OCI-LY3 (cell line): ENCODE measurements around the gene AP2A2.

ENCODE experiments used
- H2AFZ ChIP-seq: fragments of 200-600, 300-600 bp; shearing (Covaris generic); 2 replicates; pipeline ENCODE4 v1.6.0; 2014; ENCODE audit warnings: antibody characterized with exemption, low read depth, low read length
- H3K27ac ChIP-seq: fragments of 200-600, 300-600 bp; sonication (generic); 2 replicates; pipeline ENCODE4 v1.5.1; 2014; ENCODE audit warnings: mild to moderate bottlenecking, low read length, moderate library complexity, mixed read lengths
- H3K27me3 ChIP-seq: fragments of 200-600, 300-600 bp; sonication (generic); 2 replicates; pipeline ENCODE4 v1.6.1; 2014; ENCODE audit warnings: low read depth, low read length, mixed read lengths
- H3K36me3 ChIP-seq: fragments of 200-600, 300-600 bp; sonication (generic); replicated peaks from 2 replicates; pipeline ENCODE3; 2014; ENCODE audit warnings: low read depth, low read length, mixed read lengths
- H3K4me1 ChIP-seq: fragments of 300-600, 200-600 bp; sonication (generic); 2 replicates; pipeline ENCODE4 v1.6.1; 2014; ENCODE audit warnings: low read length, mixed read lengths
- H3K4me2 ChIP-seq: fragments of 200-600, 300-600 bp; sonication (generic); 2 replicates; pipeline ENCODE4 v1.6.1; 2014; ENCODE audit warnings: low read length, mixed read lengths
- H3K4me3 ChIP-seq: fragments of 300-600, 200-600 bp; sonication (generic); 2 replicates; pipeline ENCODE4 v1.5.1; 2014; ENCODE audit warnings: antibody characterized with exemption, mild to moderate bottlenecking, low read length, moderate library complexity
- H3K79me2 ChIP-seq: fragments of 300-600, 200-600 bp; shearing (Covaris generic); 2 replicates; pipeline ENCODE4 v1.6.1; 2014; ENCODE audit warnings: mild to moderate bottlenecking, low read length, mixed read lengths
- H3K9ac ChIP-seq: fragments of 300-600, 200-600 bp; shearing (Covaris generic); 2 replicates; pipeline ENCODE4 v1.6.0; 2014; ENCODE audit warnings: mild to moderate bottlenecking, low read length, moderate library complexity
- H3K9me3 ChIP-seq: fragments of 200-600, 300-600 bp; shearing (Covaris generic); 2 replicates; pipeline ENCODE4 v1.6.1; 2014; ENCODE audit warnings: low read length, mixed read lengths; ENCODE audit not compliant: insufficient read depth
- H4K20me1 ChIP-seq: fragments of 200-600, 300-600 bp; sonication (generic); 2 replicates; pipeline ENCODE4 v1.6.1; 2016; ENCODE audit warnings: low read length, mixed read lengths; ENCODE audit not compliant: insufficient read depth
- CTCF ChIP-seq: fragments of 200-600, 300-600 bp; sonication (generic); IDR thresholded peaks from 2 replicates; pipeline ENCODE4 v1.5.1; 2014; ENCODE audit warnings: antibody characterized with exemption, low read length, low read depth
- EZH2phosphoT487 ChIP-seq: fragments of 200-600 bp; shearing (Covaris generic); IDR thresholded peaks from 2 replicates; pipeline ENCODE4 v1.6.1; 2018; ENCODE audit warnings: antibody characterized with exemption, mixed run types, low read depth

The AP2A2 gene

GRCh38 chr11:962688-963087 lies 37.0 kb downstream of the AP2A2 start:
- Histone ChIP-seq H3K36me3 (peaks cover 4% of the 10 kb centered on the region), H3K79me2 (peaks cover 3% of the 10 kb centered on the region; the same call in 1 of the 2 replicates)
- TF ChIP-seq EZH2phosphoT487, result no peak
- TF ChIP-seq CTCF, result no peak

GRCh38 chr11:963852-964251 lies 38.2 kb downstream of the AP2A2 start:
- no peaks in the 10 kb centered on the region; the same call in 1 of the 2 replicates for H4K20me1 ChIP-seq
- peaks cover 4% of the 10 kb centered on the region for H3K36me3 ChIP-seq
- no peaks in the 10 kb centered on the region for H3K9me3 ChIP-seq
- no peak overlapping the region for H3K9ac ChIP-seq
- H3K27ac ChIP-seq, result no peak overlapping the region
- no peak for TF ChIP-seq EZH2phosphoT487
- no peaks in the 10 kb centered on the region; the same call in 1 of the 2 replicates for H3K79me2 ChIP-seq
- H2AFZ ChIP-seq, result no peak overlapping the region
- no peak overlapping the region for H3K4me3 ChIP-seq
- no peak overlapping the region for H3K4me2 ChIP-seq
- no peaks in the 10 kb centered on the region for H3K4me1 ChIP-seq
- H3K27me3 ChIP-seq, result no peaks in the 10 kb centered on the region

More at GRCh38 chr11:962688-963087, 37.0 kb downstream of the AP2A2 start:
- peaks cover 5% of the 10 kb centered on the region; the same call in 1 of the 2 replicates for H4K20me1 ChIP-seq
- H3K4me1 ChIP-seq, result no peaks in the 10 kb centered on the region
- no peak overlapping the region for H3K27ac ChIP-seq
- H3K27me3 ChIP-seq, result no peaks in the 10 kb centered on the region
- H3K9ac ChIP-seq, result no peak overlapping the region
- H3K4me3 ChIP-seq, result no peak overlapping the region
- no peak overlapping the region for H3K4me2 ChIP-seq
- H2AFZ ChIP-seq, result no peak overlapping the region
- no peaks in the 10 kb centered on the region for H3K9me3 ChIP-seq

GRCh38 chr11:965206-965775 lies 39.6 kb downstream of the AP2A2 start:
- no peaks in the 10 kb centered on the region for H3K9me3 ChIP-seq
- no peak overlapping the region for H3K4me3 ChIP-seq
- no peaks in the 10 kb centered on the region; the same call in 1 of the 2 replicates for H3K79me2 ChIP-seq
- no peak overlapping the region for H3K27ac ChIP-seq
- peaks cover 4% of the 10 kb centered on the region for H3K36me3 ChIP-seq
- TF ChIP-seq EZH2phosphoT487 (no peak), CTCF (no peak)
- H3K4me2 ChIP-seq, result no peak overlapping the region
- no peaks in the 10 kb centered on the region for H3K27me3 ChIP-seq
- H3K4me1 ChIP-seq, result no peaks in the 10 kb centered on the region
- H2AFZ ChIP-seq, result no peak overlapping the region
- no peaks in the 10 kb centered on the region for H4K20me1 ChIP-seq
- H3K9ac ChIP-seq, result no peak overlapping the region

DNA sequence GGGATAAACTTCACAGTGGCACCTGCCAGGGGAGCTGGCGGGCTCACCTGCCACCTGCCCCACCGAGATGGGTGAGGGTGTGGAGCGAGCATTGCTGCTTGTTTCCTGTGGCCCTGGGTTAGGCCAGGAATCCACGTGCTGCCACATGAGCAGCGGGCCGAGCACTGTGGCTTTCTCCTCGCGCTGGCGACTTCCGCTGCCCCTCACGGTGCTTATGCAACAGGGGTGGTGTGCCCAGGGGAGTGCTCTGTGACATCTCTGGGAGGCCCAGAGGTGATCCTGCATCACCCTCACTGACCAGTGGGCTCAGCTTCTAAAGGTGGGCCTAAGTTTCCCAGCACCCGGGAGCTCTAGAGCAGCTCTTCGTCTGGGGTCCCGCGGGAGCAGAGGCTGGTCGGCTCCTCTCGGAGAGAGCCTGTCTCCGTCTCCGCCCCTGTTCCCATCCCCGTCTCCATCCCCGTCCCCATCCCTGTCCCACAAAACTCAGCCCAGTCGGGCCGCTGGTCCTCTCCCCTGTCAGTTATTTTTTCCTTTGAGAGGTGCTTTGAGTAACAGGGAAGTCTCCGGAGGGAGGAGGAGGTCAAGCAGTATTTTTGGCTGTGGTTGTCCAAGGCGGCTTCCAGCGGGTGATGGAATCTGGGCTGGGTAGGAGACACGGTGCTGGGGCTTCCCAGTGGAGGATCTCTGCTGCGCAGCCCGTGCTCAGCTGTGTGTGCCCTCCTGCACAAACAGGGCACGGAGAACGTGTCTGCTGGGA lies 42.5 kb downstream of the AP2A2 start:
- no peak overlapping the region for H3K4me3 ChIP-seq
- no peaks in the 10 kb centered on the region; the same call in 1 of the 2 replicates for H3K79me2 ChIP-seq
- no peaks in the 10 kb centered on the region for H3K27me3 ChIP-seq
- H3K9me3 ChIP-seq, result no peaks in the 10 kb centered on the region
- no peak overlapping the region for H3K4me2 ChIP-seq
- H3K4me1 ChIP-seq, result no peaks in the 10 kb centered on the region
- TF ChIP-seq EZH2phosphoT487, result no peak
- TF ChIP-seq CTCF, result no peak
- no peak overlapping the region for H2AFZ ChIP-seq
- no peak overlapping the region for H3K27ac ChIP-seq
- no peaks in the 10 kb centered on the region for H4K20me1 ChIP-seq
- H3K36me3 ChIP-seq, result peaks cover 7% of the 10 kb centered on the region
- H3K9ac ChIP-seq, result no peak overlapping the region
